HEK293 (cell line): Measurements from ENCODE around the gene NF2.

Source experiments
- CTCF ChIA-PET: fragments of 350-600 bp; formaldehyde crosslinking; extraction: SDS; loops from one replicate; lab custom pipeline; 2021; ENCODE audit warnings: antibody characterized with exemption; lab: Yijun Ruan, JAX
- POLR2A ChIA-PET: fragments of 300-600 bp; formaldehyde crosslinking; extraction: SDS; loops from one replicate; lab custom pipeline; 2020; ENCODE audit warnings: antibody characterized with exemption, inconsistent platforms; lab: Yijun Ruan, JAX
- H3K27ac ChIP-seq: fragments of 200-500 bp; sonication (Bioruptor generic); 2 replicates; pipeline ENCODE4 v1.5.1; 2014; ENCODE audit warnings: low read depth, low read length, control low read depth, inconsistent platforms; ENCODE audit errors: extremely low read depth
- H3K36me3 ChIP-seq, 2 experiments: fragments of 200-500 bp in 1 of 2; sonication (Bioruptor generic) in 1 of 2; 1 replicate in 1 of 2; 2 replicates in 1 of 2; pipeline ENCODE4 v1.5.1; 2014 to 2017; ENCODE audit warnings: inconsistent platforms in 2 of 2, low read length in 2 of 2; ENCODE audit not compliant: control insufficient read depth in 2 of 2, insufficient read depth in 1 of 2
- H3K4me1 ChIP-seq: fragments of 200-500 bp; sonication (Bioruptor generic); 2 replicates; pipeline ENCODE4 v1.5.1; 2014; ENCODE audit warnings: mild to moderate bottlenecking, low read length, inconsistent platforms; ENCODE audit not compliant: control insufficient read depth, insufficient read depth
- H3K4me3 ChIP-seq: 2 replicates; pipeline ENCODE4 v1.5.1; 2011; ENCODE audit warnings: low read depth, mild to moderate bottlenecking, control low read depth, low read length, moderate library complexity
- H3K9me3 ChIP-seq: fragments of 200-500 bp; sonication (Bioruptor generic); 2 replicates; pipeline ENCODE4 v1.5.1; 2014; ENCODE audit warnings: low read depth, low read length, inconsistent platforms; ENCODE audit not compliant: control insufficient read depth, insufficient read depth
- BCL11A ChIP-seq: fragments of 450-650 bp; formaldehyde crosslinking; IDR thresholded peaks from 2 replicates; pipeline ENCODE4 v1.5.1; 2016; ENCODE audit warnings: low read depth, missing biosample characterization, missing genetic modification characterization
- FEZF1 ChIP-seq: fragments of 450-650 bp; formaldehyde crosslinking; IDR thresholded peaks from 2 replicates; pipeline ENCODE4 v1.5.1; 2016; ENCODE audit warnings: missing biosample characterization, missing genetic modification characterization
- GLIS2 ChIP-seq: fragments of 450-650 bp; formaldehyde crosslinking; IDR thresholded peaks from 2 replicates; pipeline ENCODE4 v1.5.1; 2016; ENCODE audit warnings: missing biosample characterization, missing genetic modification characterization
- KLF16 ChIP-seq: fragments of 450-650 bp; formaldehyde crosslinking; IDR thresholded peaks from 2 replicates; pipeline ENCODE4 v1.5.1; 2017; ENCODE audit warnings: missing biosample characterization, missing genetic modification characterization
- KLF17 ChIP-seq: fragments of 450-650 bp; formaldehyde crosslinking; IDR thresholded peaks from 2 replicates; pipeline ENCODE4 v1.5.1; 2016; ENCODE audit warnings: missing biosample characterization, missing genetic modification characterization
- REPIN1 ChIP-seq: fragments of 450-650 bp; formaldehyde crosslinking; IDR thresholded peaks from 2 replicates; pipeline ENCODE4 v1.5.1; 2017; ENCODE audit warnings: missing biosample characterization, missing genetic modification characterization, low read depth
- SP7 ChIP-seq: fragments of 450-650 bp; formaldehyde crosslinking; IDR thresholded peaks from 2 replicates; pipeline ENCODE4 v1.5.1; 2016; ENCODE audit warnings: missing biosample characterization, missing genetic modification characterization
- TCF7L2 ChIP-seq: IDR thresholded peaks from 2 replicates; pipeline ENCODE4 v1.6.1; 2011; ENCODE audit warnings: low read depth, mild to moderate bottlenecking, inconsistent platforms, low read length, moderate library complexity, borderline replicate concordance
- YY2 ChIP-seq: fragments of 450-650 bp; formaldehyde crosslinking; IDR thresholded peaks from 2 replicates; pipeline ENCODE4 v1.5.1; 2016; ENCODE audit warnings: missing biosample characterization, missing genetic modification characterization
- ZFP37 ChIP-seq: fragments of 450-650 bp; formaldehyde crosslinking; IDR thresholded peaks from 2 replicates; pipeline ENCODE4 v1.5.1; 2016; ENCODE audit warnings: missing biosample characterization, missing genetic modification characterization
- ZFP69B ChIP-seq: fragments of 450-650 bp; formaldehyde crosslinking; IDR thresholded peaks from 2 replicates; pipeline ENCODE4 v1.5.1; 2016; ENCODE audit warnings: missing biosample characterization, missing genetic modification characterization
- ZNF146 ChIP-seq: fragments of 450-650 bp; formaldehyde crosslinking; IDR thresholded peaks from 2 replicates; pipeline ENCODE4 v1.5.1; 2016; ENCODE audit warnings: missing biosample characterization, missing genetic modification characterization
- ZNF169 ChIP-seq: fragments of 450-650 bp; formaldehyde crosslinking; IDR thresholded peaks from 2 replicates; pipeline ENCODE4 v1.5.1; 2016; ENCODE audit warnings: missing biosample characterization, missing genetic modification characterization
- ZNF302 ChIP-seq: fragments of 450-650 bp; formaldehyde crosslinking; IDR thresholded peaks from 2 replicates; pipeline ENCODE4 v1.5.1; 2016; ENCODE audit warnings: missing biosample characterization, missing genetic modification characterization, low read depth
- ZNF324 ChIP-seq: fragments of 450-650 bp; formaldehyde crosslinking; IDR thresholded peaks from 2 replicates; pipeline ENCODE4 v1.5.1; 2016; ENCODE audit warnings: missing biosample characterization, missing genetic modification characterization
- ZNF341 ChIP-seq: fragments of 450-650 bp; formaldehyde crosslinking; IDR thresholded peaks from 2 replicates; pipeline ENCODE4; 2016; ENCODE audit warnings: low read depth, missing biosample characterization, missing genetic modification characterization
- ZNF350 ChIP-seq: fragments of 450-650 bp; formaldehyde crosslinking; IDR thresholded peaks from 2 replicates; pipeline ENCODE4 v1.5.0; 2017; ENCODE audit warnings: missing biosample characterization, mild to moderate bottlenecking, missing genetic modification characterization
- ZNF473 ChIP-seq: fragments of 450-650 bp; formaldehyde crosslinking; IDR thresholded peaks from 2 replicates; pipeline ENCODE4 v1.5.1; 2017; ENCODE audit warnings: missing biosample characterization, missing genetic modification characterization
- ZNF501 ChIP-seq: fragments of 450-650 bp; formaldehyde crosslinking; IDR thresholded peaks from 2 replicates; pipeline ENCODE4 v1.5.1; 2016; ENCODE audit warnings: missing biosample characterization, missing genetic modification characterization
- ZNF548 ChIP-seq: fragments of 450-650 bp; formaldehyde crosslinking; IDR thresholded peaks from 2 replicates; pipeline ENCODE4 v1.5.1; 2016; ENCODE audit warnings: missing biosample characterization, missing genetic modification characterization
- ZNF664 ChIP-seq: fragments of 450-650 bp; formaldehyde crosslinking; IDR thresholded peaks from 2 replicates; pipeline ENCODE4 v1.5.1; 2016; ENCODE audit warnings: missing biosample characterization, missing genetic modification characterization
- ZSCAN18 ChIP-seq: fragments of 450-650 bp; formaldehyde crosslinking; IDR thresholded peaks from 2 replicates; pipeline ENCODE4 v1.5.1; 2016; ENCODE audit warnings: missing biosample characterization, missing genetic modification characterization

NF2 gene

DNA sequence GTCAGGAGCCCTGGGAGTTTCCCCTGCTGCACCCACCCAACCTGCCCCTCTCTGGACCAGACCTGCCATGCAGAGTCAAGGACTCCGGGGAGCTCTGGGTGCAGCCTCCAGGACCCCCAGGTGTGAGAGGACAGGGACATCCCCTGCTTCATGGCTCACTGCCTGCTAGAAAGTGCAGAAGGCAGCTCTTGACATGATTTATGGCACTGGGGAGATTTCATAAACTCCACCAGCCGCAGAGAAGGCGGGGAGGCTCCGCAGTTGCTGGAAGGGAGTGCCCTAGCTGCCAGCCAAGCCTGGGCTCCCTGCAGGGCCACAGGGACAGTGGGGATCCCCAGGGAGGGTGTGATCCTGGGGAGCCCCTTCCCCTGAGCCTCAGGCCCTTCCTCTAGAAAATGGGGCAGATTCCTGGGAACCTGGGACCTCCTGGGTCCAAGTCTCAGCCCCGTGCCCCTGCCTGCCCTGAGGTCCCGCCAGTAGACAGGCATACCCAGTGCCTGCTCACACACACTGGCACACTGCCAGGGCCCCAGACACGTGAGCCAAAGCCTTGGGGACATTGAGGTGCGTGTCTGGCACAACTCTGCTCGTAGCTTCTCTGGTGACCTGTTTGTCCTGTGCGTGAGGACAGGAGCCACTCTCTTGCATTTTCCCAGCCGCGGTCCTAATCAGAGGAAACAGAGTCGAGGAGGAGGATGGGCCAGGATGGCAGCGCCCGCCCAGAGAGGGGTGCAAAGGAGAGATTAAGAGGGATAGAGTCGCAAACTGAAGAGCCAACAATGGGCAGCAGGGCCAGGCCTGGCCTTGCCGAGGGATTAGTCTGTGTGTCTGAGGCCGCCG, 130.1 kb downstream of the NF2 start (continued):
- TF ChIP-seq ZNF350 (no peak), BCL11A (no peak), ZNF341 (tag by site-specific recombination) (peak; percentile 92), ZNF664 (tag by site-specific recombination) (no peak), YY2 (tag by site-specific recombination) (no peak), REPIN1 (no peak), ZFP37 (tag by site-specific recombination) (no peak)

DNA sequence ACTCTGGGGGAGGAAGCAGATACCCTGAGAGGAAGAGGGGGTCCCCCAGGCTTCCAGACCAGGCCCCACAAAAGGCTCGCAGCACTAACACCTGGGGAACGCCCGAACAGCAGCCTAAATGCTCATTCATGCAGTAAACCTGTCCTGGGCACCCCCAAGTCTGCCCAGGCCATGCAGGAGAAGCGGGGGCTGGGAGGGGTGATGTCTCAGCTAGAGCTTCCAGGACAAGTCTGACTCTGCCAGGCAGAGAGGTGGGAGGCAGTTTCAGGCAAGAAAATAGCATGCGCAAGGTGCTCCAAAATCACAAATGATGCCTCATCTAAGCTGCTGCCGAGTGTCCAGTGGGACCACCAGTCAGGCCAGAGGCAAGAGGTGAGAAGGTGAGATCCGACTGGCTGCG, 131.0 kb downstream of the NF2 start:
- Histone ChIP-seq H3K27ac (no peak overlapping the region), H3K36me3 (peaks cover 0 to 8% of the 10 kb centered on the region in 2 experiments; a peak in 1 of 3 replicates), H3K4me3 (no peak overlapping the region), H3K9me3 (no peaks in the 10 kb centered on the region), H3K4me1 (peaks cover 6% of the 10 kb centered on the region; the same call in 1 of the 2 replicates)
- ChIA-PET POLR2A (interaction anchor here (1.1 kb wide), 1 partner anchor 32 kb away, joined by 5 read pairs; the partner anchor contains the start of genes UQCR10 and ZMAT5), CTCF (no interaction called here)
- TF ChIP-seq ZNF169 (tag by site-specific recombination): no peak
- no peak for TF ChIP-seq ZNF324 (tag by site-specific recombination)
- no peak for TF ChIP-seq ZSCAN18 (tag by site-specific recombination)
- no peak for TF ChIP-seq KLF17

DNA sequence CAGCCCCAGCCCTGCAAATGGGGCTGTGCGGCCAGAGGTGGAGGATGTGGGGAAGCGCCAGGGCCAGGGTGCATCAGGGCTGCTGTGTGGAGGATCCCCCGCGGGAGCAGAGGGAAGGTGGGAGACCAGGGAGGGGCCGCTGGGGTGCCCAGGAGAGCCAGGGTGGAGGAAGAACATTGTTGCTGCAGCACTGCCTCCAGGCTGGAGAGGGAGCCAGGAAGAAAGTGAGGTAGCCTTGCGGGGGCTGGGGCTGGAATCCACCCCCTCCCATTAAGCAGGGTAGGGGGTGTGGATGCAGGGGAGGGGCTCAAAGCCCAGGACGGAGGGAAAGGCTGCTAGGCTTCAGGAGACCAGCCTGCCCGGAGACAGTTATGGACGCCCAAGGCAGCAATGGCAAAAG, 131.4 kb downstream of the NF2 start:
- Histone ChIP-seq H3K36me3 (peaks cover 0 to 10% of the 10 kb centered on the region in 2 experiments; a peak in 1 of 3 replicates), H3K4me1 (peaks cover 6% of the 10 kb centered on the region; the same call in 1 of the 2 replicates), H3K27ac (no peak overlapping the region), H3K4me3 (no peak overlapping the region), H3K9me3 (no peaks in the 10 kb centered on the region)
- TF ChIP-seq GLIS2 (peak; percentile 23; the same call in 1 of the 2 replicates), ZNF302 (tag by site-specific recombination) (no peak), KLF17 (0 out of 2 replicates have a peak, but pooled peaks have one; percentile 22)
- POLR2A ChIA-PET: no interaction called here
- CTCF ChIA-PET: no interaction called here

DNA sequence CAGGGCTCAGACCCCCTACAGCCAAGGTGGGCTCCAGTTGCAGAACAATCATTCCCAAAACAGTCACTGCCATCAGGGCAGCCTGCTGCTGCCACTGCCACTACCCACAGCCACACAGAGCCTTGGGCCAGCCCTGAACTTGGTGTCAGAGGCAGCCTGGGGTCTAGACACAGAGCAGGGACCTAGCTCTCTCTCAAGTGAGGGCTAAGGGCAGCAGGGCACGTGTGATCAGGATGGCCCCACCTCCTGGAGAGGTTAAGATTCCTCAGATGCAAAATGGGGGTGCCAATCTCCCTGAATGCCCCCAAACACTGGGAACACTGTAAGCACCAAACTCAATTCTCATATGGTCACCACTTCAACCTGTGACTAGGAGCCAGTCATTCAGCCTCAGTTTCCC, 132.0 kb downstream of the NF2 start:
- H3K9me3 ChIP-seq: no peaks in the 10 kb centered on the region
- ChIA-PET POLR2A (no interaction called here), CTCF (no interaction called here)
- H3K4me1 ChIP-seq: peaks cover 6% of the 10 kb centered on the region; the same call in 1 of the 2 replicates
- H3K4me3 ChIP-seq: no peak overlapping the region
- TF ChIP-seq SP7 (tag by site-specific recombination) (no peak), ZNF473 (tag by site-specific recombination) (no peak), TCF7L2 (no peak), ZFP69B (tag by site-specific recombination) (no peak), GLIS2 (no peak), FEZF1 (tag by site-specific recombination) (no peak), KLF16 (tag by site-specific recombination) (no peak), ZNF501 (no peak), ZNF146 (no peak), ZNF548 (tag by site-specific recombination) (no peak)
- TF ChIP-seq, all 188 proteins: peak for 0
- Histone ChIP-seq H3K27ac (no peak overlapping the region), H3K36me3 (peaks cover 0 to 15% of the 10 kb centered on the region in 2 experiments; a peak in 1 of 3 replicates)
